ENCODE measurements around the gene APOO.

GRCh38 chrX:23783589-23784469 is 123.9 kb downstream of the APOO start:
- TF ChIP-seq, protein P1, sequence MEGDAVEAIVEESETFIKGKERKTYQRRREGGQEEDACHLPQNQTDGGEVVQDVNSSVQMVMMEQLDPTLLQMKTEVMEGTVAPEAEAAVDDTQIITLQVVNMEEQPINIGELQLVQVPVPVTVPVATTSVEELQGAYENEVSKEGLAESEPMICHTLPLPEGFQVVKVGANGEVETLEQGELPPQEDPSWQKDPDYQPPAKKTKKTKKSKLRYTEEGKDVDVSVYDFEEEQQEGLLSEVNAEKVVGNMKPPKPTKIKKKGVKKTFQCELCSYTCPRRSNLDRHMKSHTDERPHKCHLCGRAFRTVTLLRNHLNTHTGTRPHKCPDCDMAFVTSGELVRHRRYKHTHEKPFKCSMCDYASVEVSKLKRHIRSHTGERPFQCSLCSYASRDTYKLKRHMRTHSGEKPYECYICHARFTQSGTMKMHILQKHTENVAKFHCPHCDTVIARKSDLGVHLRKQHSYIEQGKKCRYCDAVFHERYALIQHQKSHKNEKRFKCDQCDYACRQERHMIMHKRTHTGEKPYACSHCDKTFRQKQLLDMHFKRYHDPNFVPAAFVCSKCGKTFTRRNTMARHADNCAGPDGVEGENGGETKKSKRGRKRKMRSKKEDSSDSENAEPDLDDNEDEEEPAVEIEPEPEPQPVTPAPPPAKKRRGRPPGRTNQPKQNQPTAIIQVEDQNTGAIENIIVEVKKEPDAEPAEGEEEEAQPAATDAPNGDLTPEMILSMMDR (IDR thresholded peaks at IDR 0.05 in 2 of 3, conservative IDR thresholded peaks at IDR 0.05 in 1 of 3; ENCODE audit: borderline replicate concordance in 1 of 3, insufficient read depth in 1 of 3, low read depth in 2 of 3, low read length in 2 of 3) = no peak
- TF ChIP-seq, protein P2, sequence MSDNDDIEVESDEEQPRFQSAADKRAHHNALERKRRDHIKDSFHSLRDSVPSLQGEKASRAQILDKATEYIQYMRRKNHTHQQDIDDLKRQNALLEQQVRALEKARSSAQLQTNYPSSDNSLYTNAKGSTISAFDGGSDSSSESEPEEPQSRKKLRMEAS (IDR thresholded peaks at IDR 0.05) = no peak
- TF ChIP-seq POLR2A (IDR thresholded peaks at IDR 0.05; ENCODE audit: borderline replicate concordance, extremely low read depth, insufficient read depth, insufficient read length) = no peak

Measured in HCT116 (cell line).